Gastroesophageal sphincter (tissue), 4 donors: Measurements from ENCODE around the gene SLC12A1. TPM values are rescaled to one million over a fixed set of nuclear protein-coding genes. Genes with fewer than 3 reads are reported as not detected.

Experiments
- ATAC-seq: fragments of 150-250 bp; one replicate; pipeline ENCODE4 v1.9.1; 2016; ENCODE audit warnings: mild to moderate bottlenecking, moderate library complexity
- H3K27ac ChIP-seq, 4 donors: fragments of 200-600 bp; sonication (generic) in 3 of 4; 1 replicate in 3 of 4; 2 replicates in 1 of 4; pipeline ENCODE4 v1.5.1; 2016 to 2019
- H3K27me3 ChIP-seq: fragments of 200-600 bp; sonication (generic); one replicate; pipeline ENCODE4 v1.5.1; 2019
- H3K36me3 ChIP-seq, 2 donors: fragments of 200-600 bp; sonication (generic); one replicate each; pipeline ENCODE4 v1.5.1; 2019; ENCODE audit warnings: control low read depth in 1 of 2
- H3K4me1 ChIP-seq, 3 donors: fragments of 200-600 bp; sonication (generic); 1 replicate in 2 of 3; 2 replicates in 1 of 3; pipeline ENCODE4 v1.5.1; 2016 to 2019; ENCODE audit warnings: control low read depth in 2 of 3
- H3K4me3 ChIP-seq, 2 donors: fragments of 200-600 bp; sonication (generic); one replicate each; pipeline ENCODE4 v1.5.1; 2019; ENCODE audit warnings: mild to moderate bottlenecking in 1 of 2, moderate library complexity in 1 of 2
- H3K9me3 ChIP-seq, 3 donors: fragments of 200-600 bp; sonication (generic); one replicate each; pipeline ENCODE4 v1.5.1; 2017 to 2019; ENCODE audit warnings: control low read depth in 2 of 3
- EP300 ChIP-seq: sonication (generic); formaldehyde crosslinking; IDR thresholded peaks from one replicate; pipeline ENCODE4 v1.6.1; 2017; ENCODE audit warnings: antibody characterized with exemption, mild to moderate bottlenecking
- POLR2A ChIP-seq, 2 donors: fragments of 450-650 bp; IDR thresholded peaks; one replicate each; pipeline ENCODE4 v1.6.1; 2017; ENCODE audit warnings: antibody characterized with exemption in 2 of 2, mild to moderate bottlenecking in 2 of 2, moderate library complexity in 1 of 2
- POLR2AphosphoS5 ChIP-seq: sonication (generic); formaldehyde crosslinking; IDR thresholded peaks from one replicate; pipeline ENCODE4 v1.6.1; 2017; ENCODE audit warnings: antibody characterized with exemption
- WGBS, 2 donors: methylation state at CpG; one replicate each; pipeline ENCODE4 v1.1.5; 2018; ENCODE audit warnings: low coverage in 1 of 2; 5-methylcytosine and 5-hydroxymethylcytosine counted together
- small RNA-seq, 4 donors: library from RNA; depleted of rRNA; stranded (forward); fragments of <200 nt; gene quantifications; one replicate each; pipeline ENCODE3, GENCODE V24; 2016
- total RNA-seq, 4 donors: library from RNA; depleted of rRNA; stranded (reverse); fragments of >200 nt; gene quantifications; one replicate each; pipeline ENCODE4 v1.1.0, GENCODE V29; 2016
- TF ChIP-seq, protein P1 (sequence below), 4 experiments: fragments of 200-600 bp in 2 of 4; fragments of 450-650 bp in 2 of 4; sonication (generic) in 1 of 4; IDR thresholded peaks; one replicate each; pipeline ENCODE4 v1.5.1; 2017 to 2019; ENCODE audit warnings: antibody characterized with exemption in 4 of 4, mild to moderate bottlenecking in 2 of 4, moderate library complexity in 2 of 4

The SLC12A1 gene
- total RNA-seq, 4 donors from 2014 or later = not detected

DNA sequence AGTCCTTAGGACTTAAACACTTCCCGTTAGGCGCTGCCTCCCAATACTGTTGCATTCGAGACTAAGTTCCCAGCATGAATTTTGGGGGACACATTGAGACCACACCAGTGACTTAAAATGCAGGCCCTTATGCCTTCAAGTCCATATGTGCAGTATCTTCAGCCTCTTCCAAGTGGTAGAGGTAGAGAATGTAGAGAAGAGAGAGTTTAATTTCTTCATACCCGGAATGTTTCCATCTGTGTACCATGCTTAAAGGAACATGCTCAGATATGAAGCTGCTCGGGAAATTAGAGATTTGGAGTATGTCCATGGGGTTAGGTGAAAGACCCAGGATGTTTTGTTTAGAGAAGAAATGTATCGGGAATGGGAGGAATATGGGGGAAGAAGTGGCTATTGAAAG lies 137.8 kb downstream of the SLC12A1 start:
- H3K4me3 ChIP-seq = no peak overlapping the region
- no peaks in the 10 kb centered on the region for H3K9me3 ChIP-seq
- H3K36me3 ChIP-seq = peaks cover 0 to 56% of the 10 kb centered on the region in 2 donors
- no peaks in the 10 kb centered on the region for H3K4me1 ChIP-seq
- no peak overlapping the region for H3K27ac ChIP-seq
- TF ChIP-seq EP300 (no peak), POLR2AphosphoS5 (no peak), POLR2A (IDR thresholded peaks at IDR 0.05) (no peak)
- TF ChIP-seq, protein P1, sequence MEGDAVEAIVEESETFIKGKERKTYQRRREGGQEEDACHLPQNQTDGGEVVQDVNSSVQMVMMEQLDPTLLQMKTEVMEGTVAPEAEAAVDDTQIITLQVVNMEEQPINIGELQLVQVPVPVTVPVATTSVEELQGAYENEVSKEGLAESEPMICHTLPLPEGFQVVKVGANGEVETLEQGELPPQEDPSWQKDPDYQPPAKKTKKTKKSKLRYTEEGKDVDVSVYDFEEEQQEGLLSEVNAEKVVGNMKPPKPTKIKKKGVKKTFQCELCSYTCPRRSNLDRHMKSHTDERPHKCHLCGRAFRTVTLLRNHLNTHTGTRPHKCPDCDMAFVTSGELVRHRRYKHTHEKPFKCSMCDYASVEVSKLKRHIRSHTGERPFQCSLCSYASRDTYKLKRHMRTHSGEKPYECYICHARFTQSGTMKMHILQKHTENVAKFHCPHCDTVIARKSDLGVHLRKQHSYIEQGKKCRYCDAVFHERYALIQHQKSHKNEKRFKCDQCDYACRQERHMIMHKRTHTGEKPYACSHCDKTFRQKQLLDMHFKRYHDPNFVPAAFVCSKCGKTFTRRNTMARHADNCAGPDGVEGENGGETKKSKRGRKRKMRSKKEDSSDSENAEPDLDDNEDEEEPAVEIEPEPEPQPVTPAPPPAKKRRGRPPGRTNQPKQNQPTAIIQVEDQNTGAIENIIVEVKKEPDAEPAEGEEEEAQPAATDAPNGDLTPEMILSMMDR (IDR thresholded peaks at IDR 0.05) = no peak
- H3K27me3 ChIP-seq = no peaks in the 10 kb centered on the region
- ATAC-seq = no peak
- WGBS, 2 donors = 65 to 84% methylated on average over 3 to 6 of the region's 6 CpGs

DNA sequence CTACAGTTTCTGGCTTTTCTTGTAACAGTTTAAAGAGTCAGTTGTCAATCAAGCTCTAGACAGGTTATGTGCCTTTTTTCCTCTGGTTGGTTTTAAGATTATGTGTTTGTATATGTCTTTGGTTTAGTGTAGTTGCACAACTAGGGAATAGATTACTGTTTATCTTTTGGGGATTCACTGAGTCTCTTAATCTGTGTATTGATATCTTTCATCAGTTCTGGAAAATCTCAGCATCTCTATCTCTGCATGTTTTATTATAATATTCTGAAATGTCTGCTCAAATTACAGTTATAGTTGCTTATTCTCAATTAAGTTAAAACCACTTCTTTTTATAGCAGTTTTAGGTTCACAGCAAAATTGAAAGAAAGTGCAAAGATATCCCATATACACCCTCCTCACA lies 139.4 kb downstream of the SLC12A1 start:
- Histone ChIP-seq H3K27ac (no peak overlapping the region), H3K36me3 (peaks cover 0 to 40% of the 10 kb centered on the region in 2 donors), H3K4me1 (no peaks in the 10 kb centered on the region), H3K9me3 (no peaks in the 10 kb centered on the region), H3K4me3 (no peak overlapping the region), H3K27me3 (no peaks in the 10 kb centered on the region)
- no peak for ATAC-seq
- TF ChIP-seq POLR2AphosphoS5 = no peak
- TF ChIP-seq POLR2A (IDR thresholded peaks at IDR 0.05) = no peak
- TF ChIP-seq, protein P1 (IDR thresholded peaks at IDR 0.05) = no peak
- no peak for TF ChIP-seq EP300

DNA sequence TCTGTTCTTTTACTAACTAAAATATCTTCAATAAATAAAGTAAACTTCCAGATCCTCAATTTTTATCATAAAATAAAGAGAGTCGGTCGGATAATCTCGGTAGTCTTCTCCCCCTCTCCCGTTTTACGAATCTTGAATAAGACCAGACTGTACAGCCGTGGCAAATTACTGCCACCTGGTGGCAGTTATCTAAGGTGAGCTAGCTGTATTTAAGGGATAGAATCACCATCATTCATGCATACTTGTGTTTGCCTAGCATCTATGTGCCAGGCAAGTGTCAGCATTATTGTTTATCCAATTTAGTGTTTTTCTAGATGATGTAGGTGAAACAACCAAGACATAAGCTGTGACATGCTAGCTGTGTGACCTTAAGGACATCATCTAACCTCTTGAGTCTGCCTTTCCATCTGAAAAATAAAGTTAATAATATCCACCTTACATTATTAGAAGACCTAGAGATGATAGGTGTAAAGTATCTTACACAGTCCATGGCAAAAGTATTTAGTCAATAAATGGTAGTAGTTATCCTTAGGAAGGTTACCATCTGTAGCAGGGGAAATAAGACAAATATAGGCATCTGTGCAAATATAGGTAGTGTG lies 146.5 kb downstream of the SLC12A1 start:
- peak; percentile 68 for ATAC-seq
- Histone ChIP-seq H3K27me3 (no peaks in the 10 kb centered on the region), H3K4me1 (peaks cover 0 to 7% (median 0%) of the 10 kb centered on the region in 3 donors), H3K4me3 (no peak overlapping the region), H3K27ac (no peak overlapping the region), H3K9me3 (no peaks in the 10 kb centered on the region), H3K36me3 (no peaks in the 10 kb centered on the region)
- 2 to 6% methylated on average over 6 of the region's 6 CpGs for whole genome bisulfite sequencing, 2 donors
- TF ChIP-seq EP300 (no peak), POLR2AphosphoS5 (no peak), POLR2A (IDR thresholded peaks at IDR 0.05) (no peak)
- TF ChIP-seq, protein P1 (IDR thresholded peaks at IDR 0.05) = peak; percentile 66 to 79 (median 72)

Small RNA genes lying within 50 kb of the gene (small RNA-seq; reads per million reads assigned to genes)
- gene RF00019 = 0 reads per million in 4 donors

Other genes starting within 250 kb of the SLC12A1 start
- not detected for gene SLC24A5, start 85.3 kb upstream of the SLC12A1 start, total RNA-seq
- 10 to 100 TPM; 19.3 to 94.2 (median 40.1) TPM for gene MYEF2, start 28.0 kb upstream of the SLC12A1 start, total RNA-seq
- gene CTXN2, start 14.6 kb upstream of the SLC12A1 start, total RNA-seq = not detected
- gene DUT, start 125.1 kb downstream of the SLC12A1 start, total RNA-seq = 100 to 1,000 TPM in 1 of 4 donors, 10 to 100 TPM in 3; 76.2 to 155 (median 80.9) TPM